Neural progenitor cell (in vitro differentiated cells): ENCODE results near the gene DNAI2. TPM values are rescaled to one million over a fixed set of nuclear protein-coding genes. Genes with fewer than 3 reads are reported as not detected.

Experiments
- DNase-seq: peaks from one replicate; pipeline ENCODE4 v3.0.0-alpha.2; 2016; ENCODE audit warnings: low spot score
- H2AFZ ChIP-seq: fragments of 200-600 bp; sonication (generic); replicated peaks from 2 replicates; pipeline ENCODE4 v1.6.1; 2016; ENCODE audit warnings: antibody characterized with exemption
- H3F3A ChIP-seq: fragments of 200-600 bp; sonication (generic); 2 replicates; pipeline ENCODE4 v1.6.1; 2016; ENCODE audit warnings: antibody characterized with exemption, low read depth
- H3K27ac ChIP-seq: fragments of 200-600 bp; sonication (generic); 2 replicates; pipeline ENCODE4 v1.5.1; 2016; ENCODE audit warnings: mild to moderate bottlenecking
- H3K27me3 ChIP-seq: fragments of 200-600 bp; sonication (generic); 2 replicates; pipeline ENCODE4 v1.6.1; 2016; ENCODE audit warnings: mild to moderate bottlenecking, moderate library complexity
- H3K36me3 ChIP-seq: fragments of 200-600 bp; sonication (generic); 2 replicates; pipeline ENCODE4 v1.5.1; 2016
- H3K4me1 ChIP-seq: fragments of 200-600 bp; sonication (generic); 2 replicates; pipeline ENCODE4 v1.6.1; 2016; ENCODE audit warnings: mixed run types
- H3K4me2 ChIP-seq: fragments of 200-600 bp; sonication (generic); 2 replicates; pipeline ENCODE4 v1.6.1; 2016
- H3K4me3 ChIP-seq: fragments of 200-600 bp; sonication (generic); 2 replicates; pipeline ENCODE4 v1.5.1; 2016
- H3K79me2 ChIP-seq: fragments of 200-600 bp; sonication (generic); 2 replicates; pipeline ENCODE4 v1.6.1; 2016; ENCODE audit warnings: low read depth
- H3K9ac ChIP-seq: fragments of 200-600 bp; sonication (generic); 2 replicates; pipeline ENCODE4 v1.6.1; 2016
- H3K9me3 ChIP-seq: fragments of 200-600 bp; sonication (generic); 2 replicates; pipeline ENCODE4 v1.5.1; 2016; ENCODE audit warnings: low read depth
- H4K20me1 ChIP-seq: fragments of 200-600 bp; sonication (generic); 2 replicates; pipeline ENCODE4 v1.6.1; 2016; ENCODE audit warnings: low read depth
- H3K27ac Mint-ChIP-seq: 3 replicates; pipeline ENCODE4 v1.8.0; 2021; ENCODE audit warnings: mixed read lengths
- H3K27me3 Mint-ChIP-seq: 2 replicates; pipeline ENCODE4 v1.8.0; 2022; ENCODE audit warnings: low read depth, mild to moderate bottlenecking, inconsistent platforms, moderate library complexity, mixed read lengths; ENCODE audit not compliant: insufficient read depth
- H3K36me3 Mint-ChIP-seq: 3 replicates; pipeline ENCODE4 v1.8.0; 2021; ENCODE audit warnings: mixed read lengths
- H3K4me1 Mint-ChIP-seq: 3 replicates; pipeline ENCODE4 v1.8.0; 2021; ENCODE audit warnings: mixed read lengths
- H3K4me3 Mint-ChIP-seq: 3 replicates; pipeline ENCODE4 v1.8.0; 2021; ENCODE audit warnings: mild to moderate bottlenecking, moderate library complexity, mixed read lengths
- H3K9me3 Mint-ChIP-seq: 3 replicates; pipeline ENCODE4 v1.8.0; 2020; ENCODE audit warnings: mixed read lengths
- CTCF ChIP-seq: fragments of 200-600 bp; sonication (generic); IDR thresholded peaks from 2 replicates; pipeline ENCODE4 v1.5.1; 2017; ENCODE audit warnings: antibody characterized with exemption, mild to moderate bottlenecking
- EZH2 ChIP-seq: fragments of 200-600 bp; sonication (generic); IDR thresholded peaks from 2 replicates; pipeline ENCODE4 v1.6.1; 2017; ENCODE audit warnings: antibody characterized with exemption, mild to moderate bottlenecking, moderate library complexity
- EZH2phosphoT487 ChIP-seq: fragments of 200-600 bp; sonication (generic); IDR thresholded peaks from 2 replicates; pipeline ENCODE4 v1.6.1; 2017; ENCODE audit warnings: antibody characterized with exemption
- total RNA-seq: library from RNA; depleted of rRNA; stranded (reverse); fragments of >200 nt; gene quantifications from 2 replicates; pipeline ENCODE4 v1.2.3, GENCODE V29; 2015; ENCODE audit warnings: low replicate concordance

The DNAI2 gene
- total RNA-seq, 1 donor from 2014 or later: not detected

- H3F3A ChIP-seq: no peaks in the 10 kb centered on the region
- no peak overlapping the region for H3K9ac ChIP-seq
- no peaks in the 10 kb centered on the region for H3K79me2 ChIP-seq
- H3K36me3 Mint-ChIP-seq: peaks cover 10% of the 10 kb centered on the region
- no peak overlapping the region for H3K4me3 Mint-ChIP-seq
- TF ChIP-seq CTCF (no peak), EZH2 (no peak), EZH2phosphoT487 (no peak)
- no peak overlapping the region for H3K27ac ChIP-seq
- H4K20me1 ChIP-seq: no peaks in the 10 kb centered on the region
- H3K36me3 ChIP-seq: no peaks in the 10 kb centered on the region
- no peak overlapping the region for H3K27ac Mint-ChIP-seq
- H3K27me3 Mint-ChIP-seq: peaks cover 11% of the 10 kb centered on the region
- peaks cover 9% of the 10 kb centered on the region for H3K4me1 ChIP-seq
- H3K27me3 ChIP-seq: no peaks in the 10 kb centered on the region
- H3K4me3 ChIP-seq: no peak overlapping the region
- no peak overlapping the region for H3K4me2 ChIP-seq
- H2AFZ ChIP-seq: no peak overlapping the region
- peaks cover under 1% of the 10 kb centered on the region for H3K9me3 Mint-ChIP-seq
- H3K4me1 Mint-ChIP-seq: peaks cover 14% of the 10 kb centered on the region
- DNase-seq: no peak
- H3K9me3 ChIP-seq: no peaks in the 10 kb centered on the region
Measured at GRCh38 chr17:74252211-74252610, 21.8 kb upstream of the DNAI2 start.

- DNase-seq: no peak
- Mint-ChIP-seq H3K4me1 (peaks cover 14% of the 10 kb centered on the region), H3K9me3 (no peaks in the 10 kb centered on the region), H3K27ac (no peak overlapping the region), H3K4me3 (no peak overlapping the region), H3K27me3 (peaks cover 11% of the 10 kb centered on the region), H3K36me3 (peaks cover 8% of the 10 kb centered on the region)
- Histone ChIP-seq H3K27ac (no peak overlapping the region), H3K4me1 (peaks cover 9% of the 10 kb centered on the region), H3K36me3 (no peaks in the 10 kb centered on the region), H3K27me3 (no peaks in the 10 kb centered on the region), H3K4me3 (no peak overlapping the region), H2AFZ (no peak overlapping the region), H3K9ac (no peak overlapping the region), H3K9me3 (no peaks in the 10 kb centered on the region), H3K4me2 (no peak overlapping the region), H3K79me2 (no peaks in the 10 kb centered on the region), H4K20me1 (no peaks in the 10 kb centered on the region), H3F3A (no peaks in the 10 kb centered on the region)
- TF ChIP-seq CTCF (no peak), EZH2phosphoT487 (no peak), EZH2 (no peak)
Measured at GRCh38 chr17:74253036-74253435, 21.0 kb upstream of the DNAI2 start.

- H3K4me2 ChIP-seq: no peak overlapping the region
- no peak overlapping the region for H3K27ac Mint-ChIP-seq
- TF ChIP-seq EZH2: no peak
- no peak for TF ChIP-seq EZH2phosphoT487
- TF ChIP-seq CTCF: no peak
- H3K4me3 ChIP-seq: no peak overlapping the region
- H3K4me3 Mint-ChIP-seq: no peak overlapping the region
- peaks cover 23% of the 10 kb centered on the region for H3K4me1 ChIP-seq
- H3K36me3 ChIP-seq: no peaks in the 10 kb centered on the region
- no peaks in the 10 kb centered on the region for H3K79me2 ChIP-seq
- peaks cover 3% of the 10 kb centered on the region for H4K20me1 ChIP-seq
- peaks cover 7% of the 10 kb centered on the region for H3K27me3 Mint-ChIP-seq
- no peak overlapping the region for H3K9ac ChIP-seq
- peaks cover 7% of the 10 kb centered on the region for H3K27me3 ChIP-seq
- no peak overlapping the region for H2AFZ ChIP-seq
- H3K36me3 Mint-ChIP-seq: peaks cover 3% of the 10 kb centered on the region
- H3K27ac ChIP-seq: no peak overlapping the region
- peaks cover 15% of the 10 kb centered on the region for H3F3A ChIP-seq
- no peaks in the 10 kb centered on the region for H3K9me3 ChIP-seq
- H3K4me1 Mint-ChIP-seq: peaks cover 26% of the 10 kb centered on the region
- H3K9me3 Mint-ChIP-seq: no peaks in the 10 kb centered on the region
- no peak for DNase-seq
Measured at GRCh38 chr17:74257311-74257710, 16.7 kb upstream of the DNAI2 start.
